HG02678 (cell line): ENCODE results near the gene RPS15A.
"Not testable (repeated sequence)": the region's sequence is repeated elsewhere in the genome, so short reads cannot be mapped to it uniquely, and the experiment has no call there.

Source experiments
- ATAC-seq: cut with Tn5 transposase; IDR thresholded peaks from one replicate; pipeline ENCODE4 v1.9.1; 2021; ENCODE audit warnings: mild to moderate bottlenecking, moderate library complexity; ENCODE audit not compliant: unreplicated experiment

RPS15A gene

DNA sequence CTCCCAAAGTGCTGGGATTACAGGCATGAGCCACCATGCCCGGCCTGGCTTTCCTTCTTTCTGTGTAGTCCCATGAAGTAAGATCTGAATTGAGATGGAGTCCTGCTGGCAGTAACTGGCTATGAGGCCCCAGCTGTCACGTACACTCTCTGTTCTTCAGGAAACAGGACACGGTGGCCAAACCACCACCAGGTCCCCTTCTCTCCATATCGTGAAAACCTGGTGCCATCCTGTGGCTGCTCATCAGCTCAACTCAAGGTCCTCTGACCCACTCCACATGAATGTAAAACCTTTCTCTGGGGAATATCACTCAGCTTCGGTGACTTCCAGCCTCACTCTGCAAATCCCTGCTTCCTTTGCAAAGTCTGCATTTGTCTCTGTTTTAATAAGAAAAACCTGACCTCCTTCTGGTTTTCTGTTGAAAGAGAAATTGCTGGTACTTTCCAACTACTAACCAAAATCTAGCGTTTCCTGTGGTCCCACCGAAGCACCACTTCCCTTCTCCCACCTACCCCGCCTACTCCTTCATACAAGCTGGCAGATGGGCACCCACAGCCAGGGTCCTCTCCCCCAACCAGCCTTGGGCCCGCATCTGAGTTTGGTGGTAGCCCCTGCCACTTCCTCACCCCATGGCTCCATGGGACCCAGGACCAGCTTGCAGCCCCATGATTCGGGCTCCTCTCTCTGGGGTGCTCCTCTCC lies 32.0 kb downstream of the RPS15A start:
- ATAC-seq, result not testable (repeated sequence)

DNA sequence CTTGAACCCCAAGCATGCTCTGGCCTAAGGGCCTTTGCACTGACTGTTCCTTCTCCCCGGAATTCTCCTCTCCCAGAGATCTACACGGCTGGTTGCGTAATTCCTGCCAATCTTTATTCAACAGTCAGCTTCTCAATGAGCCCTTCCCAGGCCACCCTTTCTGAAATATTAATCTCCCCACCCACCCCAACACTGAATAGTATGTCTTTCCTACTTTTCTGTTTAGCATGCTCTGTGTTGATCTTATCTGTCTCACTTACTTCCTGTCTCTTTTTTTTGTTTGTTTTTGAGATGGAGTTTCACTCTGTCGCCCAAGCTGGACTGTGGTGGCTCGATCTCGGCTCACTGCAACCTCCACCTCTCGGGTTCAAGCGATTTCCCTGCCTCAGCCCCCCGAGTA lies 33.5 kb downstream of the RPS15A start:
- ATAC-seq, result not testable (repeated sequence)

DNA sequence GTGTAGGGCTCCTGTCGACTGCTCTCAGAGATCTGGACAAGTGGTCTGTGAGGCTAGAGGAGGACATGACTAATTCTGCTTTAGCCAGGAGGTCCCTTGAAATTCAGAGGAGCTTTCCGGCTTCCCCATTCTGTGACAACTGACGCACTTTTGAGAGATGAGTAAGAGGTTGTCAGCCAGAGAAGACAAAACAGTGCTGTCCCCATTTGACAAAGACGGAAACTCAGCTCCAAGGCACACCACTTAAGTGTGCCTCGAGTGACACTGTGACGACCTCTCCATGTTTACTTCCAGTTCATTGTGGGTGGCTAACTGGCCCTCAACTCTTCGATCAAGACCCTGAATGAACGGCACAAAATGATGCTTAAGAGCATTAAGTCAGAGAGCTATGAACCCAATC lies 47.3 kb downstream of the RPS15A start:
- ATAC-seq, result not testable (repeated sequence)

DNA sequence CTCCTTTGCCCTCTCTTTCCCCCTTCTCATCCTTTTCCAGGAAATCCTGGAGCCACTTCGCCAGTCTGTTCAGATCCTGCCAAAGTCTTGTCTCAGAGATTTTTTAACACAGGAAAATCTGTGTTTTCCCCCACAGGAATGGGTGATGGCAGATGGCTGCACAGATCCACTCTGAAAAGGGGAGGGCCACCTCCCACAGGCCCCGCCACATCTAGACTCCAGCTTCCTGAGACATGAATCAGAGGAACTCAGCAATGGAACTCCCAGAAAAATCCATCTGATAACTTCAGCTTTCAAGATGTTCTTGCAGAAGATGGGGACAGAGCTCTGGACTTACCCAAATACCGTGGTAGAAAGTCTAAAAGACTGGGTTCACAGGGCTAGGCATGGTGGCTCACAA lies 50.1 kb downstream of the RPS15A start:
- not testable (repeated sequence) for ATAC-seq

DNA sequence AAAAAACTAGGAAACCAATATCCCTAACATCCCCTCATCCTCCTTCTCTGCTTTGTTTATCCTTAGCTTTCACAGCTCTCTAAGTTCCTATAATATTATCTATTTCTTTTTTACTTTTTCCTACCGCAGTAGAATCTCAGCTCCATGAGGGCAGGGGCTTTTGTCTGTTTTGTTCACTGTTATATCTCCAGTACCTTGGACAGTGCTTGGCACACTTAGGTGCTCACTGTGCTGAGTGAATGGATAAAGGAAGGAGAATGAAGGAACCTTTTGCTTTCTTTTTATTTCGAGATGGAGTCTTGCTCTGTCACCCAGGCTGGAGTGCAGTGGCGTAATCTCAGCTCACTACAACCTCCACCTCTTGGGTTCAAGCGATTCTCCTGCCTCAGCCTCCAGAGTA lies 51.4 kb downstream of the RPS15A start:
- ATAC-seq, result not testable (repeated sequence)

DNA sequence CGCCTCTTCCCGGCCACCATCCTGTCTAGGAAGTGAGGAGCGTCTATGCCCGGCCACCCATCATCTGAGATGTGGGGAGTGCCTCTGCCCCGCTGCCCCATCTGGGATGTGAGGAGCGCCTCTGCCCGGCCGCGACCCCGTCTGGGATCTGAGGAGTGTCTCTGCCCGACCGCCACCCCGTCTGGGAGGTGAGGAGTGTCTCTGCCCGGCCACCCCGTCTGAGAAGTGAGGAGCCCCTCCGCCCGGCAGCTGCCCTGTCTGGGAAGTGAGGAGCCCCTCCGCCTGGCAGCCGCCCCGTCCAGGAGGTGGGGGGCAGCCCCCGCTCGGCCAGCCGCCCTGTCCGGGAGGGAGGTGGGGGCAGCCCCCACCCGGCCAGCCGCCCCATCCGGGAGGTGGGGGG lies 55.9 kb downstream of the RPS15A start:
- ATAC-seq, result not testable (repeated sequence)
